HepG2 (cell line): ENCODE measurements around the gene DMKN. TPM values are rescaled to one million over a fixed set of nuclear protein-coding genes. Genes with fewer than 3 reads are reported as not detected.

Experiments used
- ATAC-seq: fragments of 200-7000 bp; cut with Tn5 transposase; 3 replicates; pipeline ENCODE4 v1.9.1; 2020; ENCODE audit warnings: mild to moderate bottlenecking, moderate library complexity
- BruUV-seq: library from RNA; stranded (reverse); fragments of 400-500 nt; replicated peaks from 2 replicates; lab custom pipeline; 2021; lab: Mats Ljungman, UMichigan
- CTCF ChIA-PET: fragments of 300-600 bp; formaldehyde crosslinking; extraction: SDS; loops from one replicate; lab custom pipeline; 2021; ENCODE audit warnings: low total read pairs, inconsistent platforms, low intra/inter-chr PET ratio; lab: Yijun Ruan, JAX
- POLR2A ChIA-PET: fragments of 350-600 bp; sonication (Branson Sonifier 250); formaldehyde crosslinking; loops from one replicate; lab custom pipeline; 2020; ENCODE audit warnings: antibody characterized with exemption, inconsistent platforms; lab: Yijun Ruan, JAX
- DNase-seq: peaks from one replicate; pipeline ENCODE4 v3.0.0-alpha.2; 2015; ENCODE audit warnings: low spot score
- FAIRE-seq: peaks from 3 replicates; lab custom pipeline; 2011; peaks lifted over from hg19 to GRCh38; lab: Jason Lieb, UNC
- H2AFZ ChIP-seq: one replicate; pipeline ENCODE4 v1.6.1; 2011; ENCODE audit warnings: low read length, inconsistent platforms
- H3K27ac ChIP-seq: fragments of 300-600 bp; 3 replicates; pipeline ENCODE4 v1.8.0; 2011; ENCODE audit warnings: mixed run types, mild to moderate bottlenecking, mixed read lengths, low read length, inconsistent platforms; ENCODE audit not compliant: insufficient read depth; ENCODE audit errors: extremely low read length
- H3K27me3 ChIP-seq, 2 experiments: fragments of 200-600 bp in 1 of 2; 2 replicates in 1 of 2; 3 replicates in 1 of 2; pipeline versions ENCODE4 v1.6.0 to v1.8.0; 2011; ENCODE audit warnings: low read length in 2 of 2, mild to moderate bottlenecking in 2 of 2, moderate library complexity in 2 of 2, inconsistent platforms in 1 of 2; ENCODE audit not compliant: insufficient read depth in 2 of 2, control insufficient read depth in 1 of 2
- H3K36me3 ChIP-seq, 2 experiments: fragments of 200-600 bp in 1 of 2; replicated peaks in 1 of 2; 2 replicates in 1 of 2; 3 replicates in 1 of 2; pipeline versions ENCODE4 v1.5.1 to v1.8.0; 2011; ENCODE audit warnings: low read length in 2 of 2, inconsistent platforms in 1 of 2; ENCODE audit not compliant: insufficient read depth in 2 of 2, control insufficient read depth in 1 of 2
- H3K4me1 ChIP-seq: 2 replicates; pipeline ENCODE4 v1.5.1; 2012; ENCODE audit warnings: low read length, inconsistent platforms; ENCODE audit not compliant: insufficient read depth
- H3K4me2 ChIP-seq: 2 replicates; pipeline ENCODE4 v1.6.0; 2011; ENCODE audit warnings: low read depth, low read length, inconsistent platforms
- H3K4me3 ChIP-seq, 3 experiments: fragments of 200-600 bp in 1 of 3; sonication (generic), shearing (Covaris generic) in 1 of 3; replicated peaks in 1 of 3; 2 replicates each; pipeline ENCODE4 v1.5.1; 2011 to 2016; ENCODE audit warnings: low read length in 3 of 3, inconsistent platforms in 2 of 3, low read depth in 2 of 3, mild to moderate bottlenecking in 2 of 3, control low read depth in 1 of 3, mixed read lengths in 1 of 3; ENCODE audit not compliant: insufficient read depth in 1 of 3
- H3K79me2 ChIP-seq: one replicate; pipeline ENCODE4 v1.6.1; 2011; ENCODE audit warnings: low read length, inconsistent platforms; ENCODE audit not compliant: insufficient read depth
- H3K9ac ChIP-seq: 2 replicates; pipeline ENCODE4 v1.6.0; 2011; ENCODE audit warnings: mild to moderate bottlenecking, low read depth, low read length, inconsistent platforms; ENCODE audit not compliant: insufficient read depth
- H3K9me3 ChIP-seq: 2 replicates; pipeline ENCODE4 v1.5.1; 2012; ENCODE audit warnings: mild to moderate bottlenecking, low read length
- H4K20me1 ChIP-seq: 2 replicates; pipeline ENCODE4 v1.6.0; 2011; ENCODE audit warnings: inconsistent platforms, mild to moderate bottlenecking, low read length, moderate library complexity; ENCODE audit not compliant: insufficient read depth
- DNMT3B ChIP-seq: conservative IDR thresholded peaks from 2 replicates; pipeline ENCODE4 v1.6.1; 2016; ENCODE audit warnings: missing biosample characterization, control low read depth
- HIC2 ChIP-seq: sonication (generic); formaldehyde crosslinking; IDR thresholded peaks from 2 replicates; pipeline ENCODE4 v1.9.0; 2022; ENCODE audit warnings: low read depth, missing genetic modification reagents
- NCOA5 ChIP-seq: sonication (generic); formaldehyde crosslinking; IDR thresholded peaks from 2 replicates; pipeline ENCODE4 v1.4.0; 2020; ENCODE audit warnings: missing genetic modification reagents
- NKX3-1 ChIP-seq: sonication (generic); formaldehyde crosslinking; IDR thresholded peaks from 2 replicates; pipeline ENCODE4 v1.5.0; 2020; ENCODE audit warnings: missing genetic modification reagents
- PHF21A ChIP-seq: sonication (generic); formaldehyde crosslinking; IDR thresholded peaks from 2 replicates; pipeline ENCODE4 v1.5.0; 2020; ENCODE audit warnings: mild to moderate bottlenecking, missing genetic modification reagents
- POLR2G ChIP-seq: fragments of 200-400 bp; formaldehyde crosslinking; IDR thresholded peaks from 2 replicates; pipeline ENCODE4 v1.6.1; 2018; ENCODE audit warnings: mild to moderate bottlenecking, low read depth, low read length, moderate library complexity
- TOPORS ChIP-seq: sonication (generic); formaldehyde crosslinking; IDR thresholded peaks from 2 replicates; pipeline ENCODE4 v1.8.0; 2023; ENCODE audit warnings: mild to moderate bottlenecking, missing genetic modification reagents
- ZBTB38 ChIP-seq: sonication (generic); formaldehyde crosslinking; IDR thresholded peaks from 2 replicates; pipeline ENCODE4 v1.5.1; 2020; ENCODE audit warnings: mild to moderate bottlenecking, missing genetic modification reagents
- ZBTB7A ChIP-seq: sonication (generic); formaldehyde crosslinking; IDR thresholded peaks from 2 replicates; pipeline ENCODE4 v1.8.0; 2022; ENCODE audit warnings: mild to moderate bottlenecking, missing genetic modification reagents
- ZNF263 ChIP-seq: sonication (generic); formaldehyde crosslinking; IDR thresholded peaks from 2 replicates; pipeline ENCODE4 v1.4.0; 2020; ENCODE audit warnings: missing genetic modification reagents
- ZNF281 ChIP-seq: sonication (generic); formaldehyde crosslinking; IDR thresholded peaks from 2 replicates; pipeline ENCODE4 v1.4.0; 2020; ENCODE audit warnings: missing genetic modification reagents, borderline replicate concordance
- ZNF446 ChIP-seq: sonication (generic); formaldehyde crosslinking; IDR thresholded peaks from 2 replicates; pipeline ENCODE4 v1.5.0; 2020; ENCODE audit warnings: mild to moderate bottlenecking, missing genetic modification reagents
- ZNF512B ChIP-seq: sonication (generic); formaldehyde crosslinking; IDR thresholded peaks from 2 replicates; pipeline ENCODE4 v1.5.1; 2020; ENCODE audit warnings: missing genetic modification reagents, mild to moderate bottlenecking, borderline replicate concordance
- ZNF652 ChIP-seq: IDR thresholded peaks from 2 replicates; pipeline ENCODE4 v1.6.1; 2016; ENCODE audit warnings: low read depth, borderline replicate concordance
- ZXDC ChIP-seq: sonication (generic); formaldehyde crosslinking; IDR thresholded peaks from 2 replicates; pipeline ENCODE4 v1.5.0; 2020; ENCODE audit warnings: mild to moderate bottlenecking, missing genetic modification reagents
- WGBS: methylation state at CpG from one replicate; pipeline ENCODE4 v1.1.6; 2017; ENCODE audit warnings: low lambda C conversion rate; 5-methylcytosine and 5-hydroxymethylcytosine counted together
- in situ Hi-C: cut with HindIII; loops from 2 replicates; pipeline ENCODE4 v1.10.0; 2017; ENCODE audit warnings: low pct_unique_long_range_greater_than_20kb; ENCODE audit not compliant: extremely low pct_ligation_motif_present
- intact Hi-C: fragments of 100-400 bp; cut with micrococcal nuclease; formaldehyde crosslinking; loops from one replicate; pipeline ENCODE4 v1.10.0; 2022; ENCODE audit not compliant: unreplicated experiment
- polyA plus RNA-seq, 8 experiments: library from polyadenylated mRNA; depleted of rRNA in 3 of 8; stranded (reverse) in 7 of 8; unstranded in 1 of 8; fragments of >200 nt; fragmentation: Illumina TruSeq in 4 of 8; extraction: Trizol in 4 of 8; gene quantifications; 2 replicates each; pipeline versions ENCODE4 v1.2.1 to v1.2.3, GENCODE V29; 2011 to 2016; ENCODE audit warnings: low read depth in 4 of 8, missing spikeins in 1 of 8, mixed read lengths in 1 of 8; ENCODE audit not compliant: insufficient read depth in 1 of 8
- total RNA-seq, 5 experiments: library from RNA; depleted of rRNA; stranded (reverse); fragments of >200 nt; fragmentation: Illumina TruSeq; extraction: Trizol; gene quantifications; 2 replicates each; pipeline ENCODE4 v1.2.3, GENCODE V29; 2016; ENCODE audit warnings: low read depth in 1 of 5

DMKN gene
- total and polyA plus RNA-seq, 2 of the 13 experiments (the other 11 are each of a cell fraction or from before 2014, with no cell fraction given), result 50.8 to 57.1 TPM

GRCh38 chr19:35539850-35540249 is 26.4 kb upstream of the DMKN start:
- Histone ChIP-seq H3K27ac (no peak overlapping the region), H3K4me1 (peaks cover 35% of the 10 kb centered on the region), H4K20me1 (no peaks in the 10 kb centered on the region), H3K4me2 (no peak overlapping the region), H3K4me3 (no peak overlapping the region), H2AFZ (no peak overlapping the region), H3K9ac (no peak overlapping the region), H3K27me3 (no peaks in the 10 kb centered on the region; a peak in 1 of 5 replicates), H3K36me3 (no peaks in the 10 kb centered on the region; a peak in 1 of 5 replicates), H3K79me2 (peaks cover 12% of the 10 kb centered on the region), H3K9me3 (no peaks in the 10 kb centered on the region)
- in situ Hi-C loops, result no loop called here
- ATAC-seq, result peak; percentile 57
- intact Hi-C loops, result no loop called here
- WGBS, result 48% methylated on average over 12 of the region's 12 CpGs
- ChIA-PET CTCF (no interaction called here), POLR2A (interaction anchor here (0.8 kb wide), 1 partner anchor 26 kb away, joined by 5 read pairs; the partner anchor contains the start of gene DMKN)
- BruUV-seq, result no TSS peak
- FAIRE-seq, result peak; percentile 32
- DNase-seq, result peak; percentile 21
- TF ChIP-seq ZXDC (CRISPR knock-in tag) (no peak), DNMT3B (CRISPR knock-in tag) (no peak), NKX3-1 (CRISPR knock-in tag) (no peak), PHF21A (no peak), ZBTB7A (0 out of 2 replicates have a peak, but pooled peaks have one; percentile 47), ZBTB38 (CRISPR knock-in tag) (peak; percentile 54; the same call in 1 of the 2 replicates), NCOA5 (CRISPR knock-in tag) (no peak), ZNF281 (CRISPR knock-in tag) (no peak), ZNF652 (CRISPR knock-in tag) (no peak), POLR2G (no peak), HIC2 (no peak), ZNF263 (peak; percentile 60), ZNF446 (no peak), TOPORS (CRISPR knock-in tag) (no peak), ZNF512B (CRISPR knock-in tag) (no peak)
